A549 treated with Hydrocortisone at 1 μM for 4 hours (cell line): ENCODE results near the gene MPZL2. TPM values are rescaled to one million over a fixed set of nuclear protein-coding genes. Genes with fewer than 3 reads are reported as not detected.

ENCODE experiments used
- total RNA-seq: library from RNA; stranded (reverse); fragments of 200-300 nt; extraction: Qiagen RNA extraction; gene quantifications from 5 replicates; pipeline ENCODE4 v1.2.3, GENCODE V29; 2022

Gene MPZL2
- 0.03 to 0.15 TPM (median 0.08 TPM) in 4 of 5 replicates, not detected in the other for total RNA-seq

GRCh38 chr11:118263695-118264568 is at the start of gene MPZL2:
TSS of gene MPZL2 (minus strand) at chr11:118264297. CDS start at chr11:118264153, 144 bp downstream.

GRCh38 chr11:118304568-118305248 is 40.6 kb upstream of the MPZL2 start, which contains the start of gene CD3E:
TSS of gene CD3E (plus strand) at chr11:118304730. CDS start at chr11:118304953, 223 bp downstream.

GRCh38 chr11:118251858-118252652 is 12.0 kb downstream of the MPZL2 start, which contains the start of gene MPZL3:
TSS of gene MPZL3 (minus strand) at chr11:118252365. CDS start at chr11:118252294, 71 bp downstream.

GRCh38 chr11:118224511-118225188 is 39.4 kb downstream of the MPZL2 start, which contains the start of gene JAML:
TSS of gene JAML (minus strand) at chr11:118225011. CDS start at chr11:118214866, 10,145 bp downstream.

Other genes starting within 250 kb of the MPZL2 start
- gene TMPRSS4, start 187.2 kb downstream of the MPZL2 start, total RNA-seq: not detected in 5 replicates
- gene SMIM35, start 177.3 kb downstream of the MPZL2 start, total RNA-seq: not detected in 5 replicates
- 0.06 to 0.21 TPM (median 0.07 TPM) in 4 of 5 replicates, not detected in the other for gene SCN4B, start 111.5 kb downstream of the MPZL2 start, total RNA-seq
- not detected in 5 replicates for gene SCN2B, start 87.7 kb downstream of the MPZL2 start, total RNA-seq
- not detected in 5 replicates for gene JAML, start 39.3 kb downstream of the MPZL2 start, total RNA-seq
- gene MPZL3, start 11.9 kb downstream of the MPZL2 start, total RNA-seq: 0.26 to 0.48 TPM (median 0.36 TPM) in 5 replicates
- gene CD3E, start 40.4 kb upstream of the MPZL2 start, total RNA-seq: not detected in 5 replicates
- gene CD3D, start 78.4 kb upstream of the MPZL2 start, total RNA-seq: not detected in 5 replicates
- not detected in 5 replicates for gene CD3G, start 80.0 kb upstream of the MPZL2 start, total RNA-seq
- gene UBE4A, start 95.3 kb upstream of the MPZL2 start, total RNA-seq: 8.5 to 12.5 TPM (median 9.1 TPM) in 5 replicates
- gene ATP5MG, start 137.3 kb upstream of the MPZL2 start, total RNA-seq: 119 to 208 TPM (median 188 TPM) in 5 replicates
- gene KMT2A, start 172.2 kb upstream of the MPZL2 start, total RNA-seq: 9.3 to 19.5 TPM (median 12.7 TPM) in 5 replicates